Spleen (tissue), 7 donors: Measurements from ENCODE around the gene WDR7.

Experiments used
- POLR2AphosphoS5 ChIP-seq, 3 donors: sonication (generic); formaldehyde crosslinking; IDR thresholded peaks; one replicate each; pipeline ENCODE4 v1.5.1; 2017; ENCODE audit warnings: antibody characterized with exemption in 3 of 3
- TF ChIP-seq, protein P1 (sequence below), 11 experiments: fragments of 200-600 bp in 7 of 11; fragments of 450-650 bp in 4 of 11; sonication (generic) in 4 of 11; IDR thresholded peaks in 8 of 11; conservative IDR thresholded peaks in 3 of 11; 1 replicate in 7 of 11; 2 replicates in 4 of 11; pipeline versions ENCODE4 v1.4.0 to v1.8.0; 2016 to 2021; ENCODE audit warnings: antibody characterized with exemption in 11 of 11, inconsistent platforms in 4 of 11, mild to moderate bottlenecking in 1 of 11
- donor health status: DM: no; HTN: no; CAD: no; lungs with moderate emphysema.
- donor health status: DM: no; HTN: no; CAD: no.
- donor health status: DM: no; HTN: no; CAD: no.

DNA sequence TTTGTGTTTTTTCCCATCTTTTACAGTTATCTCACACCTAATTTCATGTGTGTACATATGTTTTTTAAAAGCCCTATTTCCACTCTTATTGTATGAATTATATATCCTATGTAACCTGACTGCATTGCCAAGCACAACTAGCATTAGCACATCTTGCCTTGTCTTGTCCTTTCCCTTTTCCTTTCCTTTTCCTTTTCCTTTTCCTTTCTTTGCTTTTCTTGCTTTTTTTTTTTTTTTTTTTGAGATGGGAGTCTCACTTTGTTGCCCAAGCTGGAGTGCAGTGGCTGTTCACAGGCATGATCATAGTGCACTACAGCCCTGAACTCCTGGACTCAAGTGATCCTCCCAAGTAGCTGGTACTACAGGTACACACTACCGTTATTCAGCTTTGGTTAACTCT lies 323.0 kb downstream of the WDR7 start:
- TF ChIP-seq POLR2AphosphoS5 (IDR thresholded peaks at IDR 0.05), result no peak
- TF ChIP-seq, protein P1, sequence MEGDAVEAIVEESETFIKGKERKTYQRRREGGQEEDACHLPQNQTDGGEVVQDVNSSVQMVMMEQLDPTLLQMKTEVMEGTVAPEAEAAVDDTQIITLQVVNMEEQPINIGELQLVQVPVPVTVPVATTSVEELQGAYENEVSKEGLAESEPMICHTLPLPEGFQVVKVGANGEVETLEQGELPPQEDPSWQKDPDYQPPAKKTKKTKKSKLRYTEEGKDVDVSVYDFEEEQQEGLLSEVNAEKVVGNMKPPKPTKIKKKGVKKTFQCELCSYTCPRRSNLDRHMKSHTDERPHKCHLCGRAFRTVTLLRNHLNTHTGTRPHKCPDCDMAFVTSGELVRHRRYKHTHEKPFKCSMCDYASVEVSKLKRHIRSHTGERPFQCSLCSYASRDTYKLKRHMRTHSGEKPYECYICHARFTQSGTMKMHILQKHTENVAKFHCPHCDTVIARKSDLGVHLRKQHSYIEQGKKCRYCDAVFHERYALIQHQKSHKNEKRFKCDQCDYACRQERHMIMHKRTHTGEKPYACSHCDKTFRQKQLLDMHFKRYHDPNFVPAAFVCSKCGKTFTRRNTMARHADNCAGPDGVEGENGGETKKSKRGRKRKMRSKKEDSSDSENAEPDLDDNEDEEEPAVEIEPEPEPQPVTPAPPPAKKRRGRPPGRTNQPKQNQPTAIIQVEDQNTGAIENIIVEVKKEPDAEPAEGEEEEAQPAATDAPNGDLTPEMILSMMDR (IDR thresholded peaks at IDR 0.05 in 8 of 11, conservative IDR thresholded peaks at IDR 0.05 in 3 of 11), result no peak
